Glutamatergic neuron (in vitro differentiated cells): Measurements from ENCODE around the gene FAP. TPM values are rescaled to one million over a fixed set of nuclear protein-coding genes. Genes with fewer than 3 reads are reported as not detected.

ENCODE experiments used
- DNase-seq: peaks from one replicate; pipeline ENCODE4 v3.0.0; 2022
- H3K27ac Mint-ChIP-seq: one replicate; pipeline ENCODE4 v1.8.0; 2020; ENCODE audit warnings: mild to moderate bottlenecking, mixed read lengths, inconsistent platforms; ENCODE audit not compliant: unreplicated experiment
- H3K27me3 Mint-ChIP-seq: one replicate; pipeline ENCODE4 v1.8.0; 2020; ENCODE audit warnings: mild to moderate bottlenecking, moderate library complexity, mixed read lengths, inconsistent platforms; ENCODE audit not compliant: unreplicated experiment
- H3K36me3 Mint-ChIP-seq: one replicate; pipeline ENCODE4 v1.8.0; 2020; ENCODE audit warnings: mild to moderate bottlenecking, mixed read lengths, inconsistent platforms; ENCODE audit not compliant: unreplicated experiment
- H3K4me1 Mint-ChIP-seq: one replicate; pipeline ENCODE4 v1.8.0; 2020; ENCODE audit warnings: mild to moderate bottlenecking, low read depth, mixed read lengths, inconsistent platforms; ENCODE audit not compliant: unreplicated experiment
- H3K4me3 Mint-ChIP-seq: one replicate; pipeline ENCODE4 v1.8.0; 2020; ENCODE audit warnings: mild to moderate bottlenecking, mixed read lengths, inconsistent platforms; ENCODE audit not compliant: unreplicated experiment
- H3K9me3 Mint-ChIP-seq: one replicate; pipeline ENCODE4 v1.8.0; 2020; ENCODE audit warnings: mild to moderate bottlenecking, moderate library complexity, mixed read lengths, inconsistent platforms; ENCODE audit not compliant: unreplicated experiment
- CTCF ChIP-seq: fragments of 200-600 bp; sonication (generic); IDR thresholded peaks from one replicate; pipeline ENCODE4 v1.5.0; 2021; ENCODE audit not compliant: partially characterized antibody, unreplicated experiment
- total RNA-seq: library from RNA; stranded (reverse); fragmentation: NEBNext Ultra II Directional; extraction: Animal tissue kit (Norgen Biotek cat#: 25700); gene quantifications from one replicate; pipeline ENCODE4 v1.2.1, GENCODE V29; 2021; ENCODE audit not compliant: unreplicated experiment

Gene FAP
- total RNA-seq, 1 donor from 2014 or later = not detected

- Mint-ChIP-seq H3K4me3 (no peak overlapping the region), H3K27ac (no peak overlapping the region), H3K27me3 (no peaks in the 10 kb centered on the region)
Measured at GRCh38 chr2:162277381-162277780, 34.1 kb upstream of the FAP start.

GRCh38 chr2:162267996-162268395 lies 24.8 kb upstream of the FAP start:
- no peaks in the 10 kb centered on the region for H3K4me1 Mint-ChIP-seq
- no peaks in the 10 kb centered on the region for H3K36me3 Mint-ChIP-seq
- no peaks in the 10 kb centered on the region for H3K27me3 Mint-ChIP-seq
- TF ChIP-seq CTCF = no peak
- no peaks in the 10 kb centered on the region for H3K9me3 Mint-ChIP-seq
- DNase-seq = no peak
- no peak overlapping the region for H3K4me3 Mint-ChIP-seq
- no peak overlapping the region for H3K27ac Mint-ChIP-seq

More at GRCh38 chr2:162277381-162277780, 34.1 kb upstream of the FAP start:
- no peaks in the 10 kb centered on the region for H3K9me3 Mint-ChIP-seq
- peaks cover 2% of the 10 kb centered on the region for H3K4me1 Mint-ChIP-seq
- DNase-seq = no peak
- no peak for TF ChIP-seq CTCF
- H3K36me3 Mint-ChIP-seq = no peaks in the 10 kb centered on the region

- H3K27me3 Mint-ChIP-seq = no peaks in the 10 kb centered on the region
- H3K36me3 Mint-ChIP-seq = no peaks in the 10 kb centered on the region
- no peak for TF ChIP-seq CTCF
Measured at GRCh38 chr2:162267496-162267895, 24.3 kb upstream of the FAP start.

GRCh38 chr2:162266460-162266760 lies 23.2 kb upstream of the FAP start:
- no peak for DNase-seq
- no peak for TF ChIP-seq CTCF
- Mint-ChIP-seq H3K4me1 (no peaks in the 10 kb centered on the region), H3K36me3 (no peaks in the 10 kb centered on the region), H3K27me3 (no peaks in the 10 kb centered on the region), H3K9me3 (no peaks in the 10 kb centered on the region), H3K27ac (no peak overlapping the region), H3K4me3 (no peak overlapping the region)

More at GRCh38 chr2:162267496-162267895, 24.3 kb upstream of the FAP start:
- Mint-ChIP-seq H3K4me1 (no peaks in the 10 kb centered on the region), H3K27ac (no peak overlapping the region), H3K4me3 (no peak overlapping the region), H3K9me3 (no peaks in the 10 kb centered on the region)
- no peak for DNase-seq

GRCh38 chr2:162265666-162266459 lies 22.6 kb upstream of the FAP start:
- Mint-ChIP-seq H3K27me3 (no peaks in the 10 kb centered on the region), H3K9me3 (no peaks in the 10 kb centered on the region), H3K36me3 (no peaks in the 10 kb centered on the region), H3K4me3 (no peak overlapping the region), H3K4me1 (no peaks in the 10 kb centered on the region), H3K27ac (no peak overlapping the region)
- no peak for TF ChIP-seq CTCF
- DNase-seq = no peak
